HL-60 (cell line): ENCODE results near the gene PDE11A.

Experiments used
- POLR2AphosphoS5 ChIP-seq: IDR thresholded peaks from 2 replicates; pipeline ENCODE4 v1.6.1; 2012; ENCODE audit warnings: low read depth
- SPI1 ChIP-seq: IDR thresholded peaks from 2 replicates; pipeline ENCODE4 v1.6.1; 2012; ENCODE audit warnings: low read depth, mild to moderate bottlenecking, borderline replicate concordance
- TF ChIP-seq, protein P1 (sequence below): IDR thresholded peaks from one replicate; pipeline ENCODE4 v1.5.1; 2011; ENCODE audit warnings: low read length, control low read depth, inconsistent platforms; ENCODE audit not compliant: insufficient read depth

DNA sequence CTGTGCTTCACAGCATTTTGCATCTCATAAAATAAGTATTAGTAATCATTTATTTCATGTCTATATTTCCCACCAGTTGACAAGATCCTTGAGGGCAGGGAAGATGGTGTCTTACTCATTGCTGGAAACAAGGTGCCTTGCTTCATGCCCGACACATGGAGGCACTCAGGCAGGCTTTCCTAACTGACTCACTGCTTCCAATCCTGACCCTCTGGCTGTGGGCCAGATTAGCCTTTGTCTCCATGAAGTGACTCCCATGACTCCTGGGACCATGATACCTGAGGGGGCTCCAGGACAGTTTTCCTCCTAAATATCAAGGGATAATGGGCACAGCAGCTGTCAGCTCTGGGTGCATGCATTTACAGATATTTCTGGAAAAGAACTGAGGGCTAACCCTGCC lies 405.0 kb downstream of the PDE11A start:
- TF ChIP-seq, protein P1, sequence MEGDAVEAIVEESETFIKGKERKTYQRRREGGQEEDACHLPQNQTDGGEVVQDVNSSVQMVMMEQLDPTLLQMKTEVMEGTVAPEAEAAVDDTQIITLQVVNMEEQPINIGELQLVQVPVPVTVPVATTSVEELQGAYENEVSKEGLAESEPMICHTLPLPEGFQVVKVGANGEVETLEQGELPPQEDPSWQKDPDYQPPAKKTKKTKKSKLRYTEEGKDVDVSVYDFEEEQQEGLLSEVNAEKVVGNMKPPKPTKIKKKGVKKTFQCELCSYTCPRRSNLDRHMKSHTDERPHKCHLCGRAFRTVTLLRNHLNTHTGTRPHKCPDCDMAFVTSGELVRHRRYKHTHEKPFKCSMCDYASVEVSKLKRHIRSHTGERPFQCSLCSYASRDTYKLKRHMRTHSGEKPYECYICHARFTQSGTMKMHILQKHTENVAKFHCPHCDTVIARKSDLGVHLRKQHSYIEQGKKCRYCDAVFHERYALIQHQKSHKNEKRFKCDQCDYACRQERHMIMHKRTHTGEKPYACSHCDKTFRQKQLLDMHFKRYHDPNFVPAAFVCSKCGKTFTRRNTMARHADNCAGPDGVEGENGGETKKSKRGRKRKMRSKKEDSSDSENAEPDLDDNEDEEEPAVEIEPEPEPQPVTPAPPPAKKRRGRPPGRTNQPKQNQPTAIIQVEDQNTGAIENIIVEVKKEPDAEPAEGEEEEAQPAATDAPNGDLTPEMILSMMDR, result no peak
- TF ChIP-seq SPI1 (no peak), POLR2AphosphoS5 (no peak)
